Stimulated activated CD4-positive, alpha-beta T cell treated with anti-CD3 and anti-CD28 coated beads, TNF-alpha, amount 100 ng/mL, for 1 hour (primary cell): ENCODE data around the gene FAM234A.
A peak's percentile ranks its signal among the peaks of the same experiment; 100 is the strongest.
"Not testable (repeated sequence)": the region's sequence is repeated elsewhere in the genome, so short reads cannot be mapped to it uniquely, and the experiment has no call there.

ENCODE experiments used
- DNase-seq, 3 donors: peaks; one replicate each; pipeline ENCODE4 v3.0.0-alpha.2; 2020; ENCODE audit warnings: low read depth in 3 of 3, low spot score in 1 of 3

The FAM234A gene

GRCh38 chr16:263944-264343 lies 29.3 kb downstream of the FAM234A start:
- no peak for DNase-seq

- DNase-seq = no peak
Measured at GRCh38 chr16:264440-264951, 29.9 kb downstream of the FAM234A start.

- DNase-seq = no peak
Measured at GRCh38 chr16:265002-265529, 30.4 kb downstream of the FAM234A start.

- no peak for DNase-seq
Measured at GRCh38 chr16:265711-266110, 31.1 kb downstream of the FAM234A start.

- DNase-seq = no peak
Measured at GRCh38 chr16:266258-267164, 31.9 kb downstream of the FAM234A start.

- DNase-seq = not testable (repeated sequence)
Measured at GRCh38 chr16:267562-267961, 32.9 kb downstream of the FAM234A start.

- no peak for DNase-seq
Measured at GRCh38 chr16:268141-269053, 33.8 kb downstream of the FAM234A start.

GRCh38 chr16:269061-269796 lies 34.6 kb downstream of the FAM234A start:
- no peak for DNase-seq

- DNase-seq = no peak
Measured at GRCh38 chr16:270381-271255, 36.0 kb downstream of the FAM234A start.

- no peak for DNase-seq
Measured at GRCh38 chr16:272633-273546, 38.3 kb downstream of the FAM234A start.

GRCh38 chr16:273547-274421 lies 39.2 kb downstream of the FAM234A start:
- DNase-seq = no peak

GRCh38 chr16:275041-275641 lies 40.5 kb downstream of the FAM234A start:
- DNase-seq = peak in 1 of 3 donors; percentile 7

- no peak for DNase-seq
Measured at GRCh38 chr16:275786-276232, 41.2 kb downstream of the FAM234A start, which contains the start of gene RGS11. Gene RGS11 (minus strand): TSS chr16:275944. CDS start chr16:275911, 33 bp downstream.

GRCh38 chr16:276426-277077 lies 41.9 kb downstream of the FAM234A start:
- DNase-seq = no peak

GRCh38 chr16:278863-279366 lies 44.3 kb downstream of the FAM234A start:
- DNase-seq = no peak

- DNase-seq = no peak
Measured at GRCh38 chr16:279531-279930, 44.9 kb downstream of the FAM234A start.
